ENCODE data around the gene PTPRN2.

Gene PTPRN2

DNA sequence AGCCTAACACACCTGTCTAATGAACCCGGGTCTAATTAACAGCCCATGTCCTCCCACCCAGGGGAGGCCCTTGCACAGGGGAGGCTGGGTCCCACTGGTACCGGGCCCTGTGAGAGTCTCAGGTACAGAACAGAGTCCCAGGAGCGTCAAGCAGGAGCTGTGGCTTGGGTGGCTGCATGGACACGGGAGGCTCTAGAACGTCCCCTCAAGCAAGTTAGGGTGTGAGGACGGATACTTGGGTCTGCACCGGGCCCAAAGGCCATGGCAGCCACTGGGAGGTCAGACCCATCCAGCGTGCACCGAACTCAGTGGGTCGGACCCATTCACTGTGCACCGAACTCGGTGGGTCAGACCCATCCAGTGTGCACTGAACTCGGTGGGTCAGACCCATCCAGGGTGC, 941.1 kb downstream of the PTPRN2 start:
- no peak overlapping the region for H3K4me3 ChIP-seq (ENCODE audit: low read depth, low read length)
- TF ChIP-seq, protein P1, sequence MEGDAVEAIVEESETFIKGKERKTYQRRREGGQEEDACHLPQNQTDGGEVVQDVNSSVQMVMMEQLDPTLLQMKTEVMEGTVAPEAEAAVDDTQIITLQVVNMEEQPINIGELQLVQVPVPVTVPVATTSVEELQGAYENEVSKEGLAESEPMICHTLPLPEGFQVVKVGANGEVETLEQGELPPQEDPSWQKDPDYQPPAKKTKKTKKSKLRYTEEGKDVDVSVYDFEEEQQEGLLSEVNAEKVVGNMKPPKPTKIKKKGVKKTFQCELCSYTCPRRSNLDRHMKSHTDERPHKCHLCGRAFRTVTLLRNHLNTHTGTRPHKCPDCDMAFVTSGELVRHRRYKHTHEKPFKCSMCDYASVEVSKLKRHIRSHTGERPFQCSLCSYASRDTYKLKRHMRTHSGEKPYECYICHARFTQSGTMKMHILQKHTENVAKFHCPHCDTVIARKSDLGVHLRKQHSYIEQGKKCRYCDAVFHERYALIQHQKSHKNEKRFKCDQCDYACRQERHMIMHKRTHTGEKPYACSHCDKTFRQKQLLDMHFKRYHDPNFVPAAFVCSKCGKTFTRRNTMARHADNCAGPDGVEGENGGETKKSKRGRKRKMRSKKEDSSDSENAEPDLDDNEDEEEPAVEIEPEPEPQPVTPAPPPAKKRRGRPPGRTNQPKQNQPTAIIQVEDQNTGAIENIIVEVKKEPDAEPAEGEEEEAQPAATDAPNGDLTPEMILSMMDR (IDR thresholded peaks at IDR 0.05; ENCODE audit: low read depth, low read length), result no peak

DNA sequence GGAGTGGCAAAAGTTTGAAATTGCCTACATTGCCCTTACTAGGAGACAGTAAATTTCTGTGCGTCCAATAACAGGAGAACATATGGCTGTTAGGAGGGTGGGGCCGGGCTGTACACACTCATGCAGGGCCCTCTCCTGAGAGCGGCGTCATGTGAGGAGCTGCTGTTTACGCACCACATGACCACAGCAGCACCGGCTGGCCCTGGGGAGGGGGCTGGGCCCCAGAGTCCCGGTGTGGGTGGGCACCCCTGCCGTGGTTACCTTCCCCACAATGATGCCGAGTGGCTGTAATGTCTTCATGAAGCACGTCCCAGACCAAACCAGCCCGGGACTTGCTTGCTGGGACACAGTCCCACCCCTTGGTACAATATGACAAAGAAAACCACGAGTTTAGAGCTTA, 942.1 kb downstream of the PTPRN2 start:
- H3K4me3 ChIP-seq (ENCODE audit: low read depth, low read length), result no peak overlapping the region
- TF ChIP-seq, protein P1 (IDR thresholded peaks at IDR 0.05; ENCODE audit: low read depth, low read length), result no peak

DNA sequence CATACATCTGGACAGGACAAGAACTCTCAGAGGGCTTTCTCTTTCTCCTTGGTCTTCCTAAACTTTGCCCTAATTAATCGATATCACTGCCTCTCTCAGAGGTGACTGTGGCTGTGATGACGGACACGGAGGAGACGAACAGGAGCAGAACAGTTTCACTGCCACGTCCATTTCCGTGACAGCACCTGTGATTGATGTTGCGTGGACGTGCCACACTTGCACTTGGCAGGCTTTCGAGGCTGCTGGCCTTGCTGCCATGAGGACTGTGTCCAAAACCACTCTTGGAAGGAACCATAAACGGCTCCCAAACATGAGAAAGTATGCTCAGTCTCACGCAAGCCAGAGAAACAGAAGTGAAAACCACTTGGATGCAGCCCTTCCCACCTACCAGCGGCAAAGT, 942.7 kb downstream of the PTPRN2 start:
- TF ChIP-seq, protein P1 (IDR thresholded peaks at IDR 0.05; ENCODE audit: low read depth, low read length), result no peak
- no peak overlapping the region for H3K4me3 ChIP-seq (ENCODE audit: low read depth, low read length)

DNA sequence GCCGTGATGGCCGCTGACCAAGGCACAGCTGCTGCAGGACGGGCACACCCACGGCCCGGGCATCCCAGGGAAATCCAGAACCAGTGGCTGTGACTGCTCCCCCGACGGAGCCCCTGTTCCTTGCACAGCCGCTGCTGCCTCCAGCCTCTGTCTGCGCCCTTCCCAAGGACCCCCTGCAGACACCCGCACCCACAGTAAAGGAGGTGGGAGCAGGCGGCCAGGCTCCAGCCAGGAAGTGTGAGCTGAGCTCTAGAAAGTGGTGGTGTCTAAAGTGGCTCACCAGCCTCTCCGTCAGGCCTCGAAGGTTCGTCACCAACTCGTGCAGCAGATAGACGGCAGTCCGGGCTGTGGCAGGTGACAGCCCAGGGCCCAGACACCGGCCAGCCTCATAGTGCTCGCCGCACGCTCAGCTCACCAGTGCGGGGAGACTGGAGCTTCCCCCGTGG, 944.1 kb downstream of the PTPRN2 start:
- TF ChIP-seq, protein P1 (IDR thresholded peaks at IDR 0.05; ENCODE audit: low read depth, low read length), result no peak
- H3K4me3 ChIP-seq (ENCODE audit: low read depth, low read length), result no peak overlapping the region

DNA sequence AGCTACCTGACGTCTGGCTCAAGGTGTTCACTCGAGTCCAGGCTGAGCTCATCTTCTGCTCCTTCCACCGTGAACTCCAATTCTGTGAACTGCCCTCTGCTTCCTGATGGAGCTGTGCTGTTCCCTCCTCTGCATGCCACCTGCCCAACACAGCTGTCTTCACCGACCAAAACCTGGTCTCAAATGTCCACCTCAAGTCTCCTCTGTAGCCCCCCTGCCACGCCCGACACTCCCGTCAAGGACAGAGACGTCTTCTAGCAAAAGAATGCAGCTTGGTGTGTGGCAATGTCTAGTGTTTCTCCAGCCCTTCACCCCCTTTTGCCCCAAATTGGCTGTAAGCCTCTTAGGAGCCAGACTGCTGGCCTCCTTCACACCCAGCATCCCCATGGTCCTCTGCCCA, 945.8 kb downstream of the PTPRN2 start:
- TF ChIP-seq, protein P1 (IDR thresholded peaks at IDR 0.05; ENCODE audit: low read depth, low read length), result no peak
- H3K4me3 ChIP-seq (ENCODE audit: low read depth, low read length), result no peak overlapping the region

DNA sequence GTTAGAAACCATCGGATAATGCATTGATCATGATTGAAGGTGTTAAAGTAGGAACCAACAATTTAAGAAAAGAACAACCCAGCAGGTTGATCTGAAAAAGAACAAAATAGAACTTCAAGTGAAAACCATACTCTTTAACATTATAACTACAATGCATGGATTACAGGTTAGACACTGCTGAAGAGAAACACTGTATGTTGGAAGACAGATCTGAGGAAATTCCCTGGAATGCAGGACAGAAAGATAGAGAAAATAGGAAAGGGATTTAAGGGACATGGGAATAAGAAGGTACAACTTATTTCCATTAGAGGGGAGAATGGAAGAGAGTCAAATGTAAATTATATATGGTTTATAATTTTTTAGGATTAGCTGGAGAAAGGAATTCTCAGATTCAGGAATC, 947.5 kb downstream of the PTPRN2 start:
- TF ChIP-seq, protein P1 (IDR thresholded peaks at IDR 0.05; ENCODE audit: low read depth, low read length), result no peak
- no peak overlapping the region for H3K4me3 ChIP-seq (ENCODE audit: low read depth, low read length)

DNA sequence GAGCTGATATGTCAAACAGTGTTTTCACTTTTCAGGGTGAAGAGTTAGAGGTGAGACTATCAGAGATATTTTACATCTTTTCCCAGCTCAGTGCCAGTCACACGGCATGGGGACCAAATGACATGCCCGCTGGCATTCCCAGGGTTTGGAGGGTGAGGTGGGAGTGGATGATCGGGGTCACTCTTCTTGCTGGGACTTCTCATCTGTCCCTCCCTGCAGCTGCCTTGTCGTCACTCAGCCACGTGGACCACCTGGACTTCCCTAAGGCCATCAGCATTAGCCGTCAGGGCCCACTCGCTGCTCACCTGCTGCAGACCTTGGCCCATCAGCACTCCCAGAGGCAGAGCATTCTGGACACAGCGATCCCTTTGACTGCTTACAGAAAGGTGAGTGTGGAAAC, 949.1 kb downstream of the PTPRN2 start:
- TF ChIP-seq, protein P1 (IDR thresholded peaks at IDR 0.05; ENCODE audit: low read depth, low read length), result no peak
- no peak overlapping the region for H3K4me3 ChIP-seq (ENCODE audit: low read depth, low read length)

All from WI38 (cell line).